Spleen (tissue), 11 donors: ENCODE data around the gene SHMT2. TPM values are rescaled to one million over a fixed set of nuclear protein-coding genes. Genes with fewer than 3 reads are reported as not detected.

Source experiments
- DNase-seq: peaks from one replicate; pipeline ENCODE4 v3.0.0-alpha.2; 2020
- H3K27ac ChIP-seq, 8 donors: fragments of 200-600 bp; sonication (generic) in 7 of 8; 1 replicate in 4 of 8; 2 replicates in 4 of 8; pipeline versions ENCODE4 v1.5.0 to v1.8.0; 2016 to 2021; ENCODE audit warnings: inconsistent platforms in 4 of 8, mild to moderate bottlenecking in 4 of 8, moderate library complexity in 1 of 8
- H3K27me3 ChIP-seq, 7 donors: fragments of 200-600 bp; sonication (generic) in 6 of 7; replicated peaks in 1 of 7; 1 replicate in 4 of 7; 2 replicates in 3 of 7; pipeline versions ENCODE4 v1.5.0 to v1.8.0; 2016 to 2021; ENCODE audit warnings: inconsistent platforms in 3 of 7, mild to moderate bottlenecking in 1 of 7
- H3K36me3 ChIP-seq, 6 donors: fragments of 200-600 bp; sonication (generic) in 5 of 6; 1 replicate in 4 of 6; 2 replicates in 2 of 6; pipeline versions ENCODE4 v1.5.0 to v1.8.0; 2016 to 2021; ENCODE audit warnings: inconsistent platforms in 2 of 6
- H3K4me1 ChIP-seq, 6 donors: fragments of 200-600 bp; sonication (generic) in 5 of 6; 1 replicate in 3 of 6; 2 replicates in 3 of 6; pipeline versions ENCODE4 v1.5.0 to v1.8.0; 2016 to 2021; ENCODE audit warnings: inconsistent platforms in 3 of 6
- H3K4me3 ChIP-seq, 8 donors: fragments of 200-600 bp; sonication (generic) in 7 of 8; 1 replicate in 4 of 8; 2 replicates in 4 of 8; pipeline versions ENCODE4 v1.5.0 to v1.8.0; 2016 to 2021; ENCODE audit warnings: inconsistent platforms in 4 of 8, mild to moderate bottlenecking in 4 of 8, moderate library complexity in 2 of 8
- H3K9me3 ChIP-seq, 8 donors: fragments of 200-600 bp; sonication (generic) in 7 of 8; 1 replicate in 4 of 8; 2 replicates in 4 of 8; pipeline versions ENCODE4 v1.5.0 to v1.8.0; 2016 to 2021; ENCODE audit warnings: inconsistent platforms in 4 of 8
- POLR2A ChIP-seq, 3 donors: fragments of 450-650 bp; IDR thresholded peaks; one replicate each; pipeline ENCODE4 v1.5.1; 2017; ENCODE audit warnings: antibody characterized with exemption in 3 of 3, mild to moderate bottlenecking in 1 of 3
- POLR2AphosphoS5 ChIP-seq, 3 donors: sonication (generic); formaldehyde crosslinking; IDR thresholded peaks; one replicate each; pipeline ENCODE4 v1.5.1; 2017; ENCODE audit warnings: antibody characterized with exemption in 3 of 3
- WGBS, 5 donors: extraction: QIAGEN DNeasy Blood & Tissue Kit in 3 of 5; methylation state at CpG; one replicate each; pipeline versions ENCODE4 v1.1.5 to v1.1.7; 2013 to 2018; 5-methylcytosine and 5-hydroxymethylcytosine counted together
- intact Hi-C: fragments of 100-400 bp; cut with DNase I; formaldehyde crosslinking; loops from one replicate; pipeline ENCODE4 v1.15.0; 2023; ENCODE audit warnings: low total_unique reads
- polyA plus RNA-seq, 3 donors: library from polyadenylated mRNA; stranded (reverse); fragments of 200-250 nt; gene quantifications; one replicate each; pipeline ENCODE4 v1.2.1, GENCODE V29; 2013
- total RNA-seq, 7 donors: library from RNA; depleted of rRNA in 3 of 7; stranded (reverse); fragments of >200 nt in 3 of 7; fragmentation: NEBNext Ultra II Directional in 4 of 7; extraction: Animal tissue kit (Norgen Biotek cat#: 25700) in 4 of 7; gene quantifications; one replicate each; pipeline versions ENCODE4 v1.1.0 to v1.2.1, GENCODE V29; 2016 to 2021
- TF ChIP-seq, protein P1 (sequence below), 11 experiments: fragments of 200-600 bp in 7 of 11; fragments of 450-650 bp in 4 of 11; sonication (generic) in 4 of 11; IDR thresholded peaks in 8 of 11; conservative IDR thresholded peaks in 3 of 11; 1 replicate in 7 of 11; 2 replicates in 4 of 11; pipeline versions ENCODE4 v1.4.0 to v1.8.0; 2016 to 2021; ENCODE audit warnings: antibody characterized with exemption in 11 of 11, inconsistent platforms in 4 of 11, mild to moderate bottlenecking in 1 of 11
- donor health status: healthy with polysubstance abuse.
- donor health status: DM: no; HTN: no; CAD: no; lungs with moderate emphysema.
- donor health status: DM: no; HTN: no; CAD: no.
- donor health status: Bipolar disorder and iron deficiency.
- donor health status: healthy.
- donor health status: DM: no; HTN: no; CAD: no.
- donor health status: DM: yes; HTN: yes; CAD: no.

SHMT2 gene
- total and polyA plus RNA-seq, 10 donors: 47.3 to 86.6 (median 62.9) TPM

DNA sequence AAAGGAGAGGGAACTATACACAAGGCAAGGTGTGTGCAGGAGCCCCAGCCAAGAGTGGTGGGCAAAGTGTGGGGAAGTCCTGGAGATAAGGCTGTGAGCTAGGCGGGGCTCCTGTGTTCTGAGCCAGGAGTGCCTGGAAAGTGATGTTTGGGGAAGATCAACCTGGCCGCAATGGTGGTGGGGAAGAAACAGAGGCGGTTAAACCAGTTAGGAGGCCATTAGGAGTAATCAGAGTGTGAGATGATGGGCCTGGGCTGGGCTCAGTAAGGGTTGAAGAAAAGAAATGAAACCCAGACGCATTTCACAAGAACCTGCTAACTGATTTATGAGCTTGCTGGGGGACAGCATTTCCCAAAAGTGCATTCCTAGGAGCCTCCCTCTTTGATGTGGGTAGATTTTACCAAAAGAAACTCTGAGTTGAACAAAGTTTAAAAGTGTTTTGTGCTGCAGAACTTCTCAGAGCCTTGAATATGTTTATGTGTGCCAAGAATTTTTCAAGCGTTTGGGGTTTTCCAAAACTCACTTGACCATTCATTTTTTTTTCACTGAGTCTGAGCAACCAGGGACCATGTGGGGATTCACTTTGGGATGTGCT is 47.9 kb upstream of the SHMT2 start:
- Histone ChIP-seq H3K9me3 (no peaks in the 10 kb centered on the region), H3K27me3 (no peaks in the 10 kb centered on the region), H3K27ac (no peak overlapping the region), H3K4me1 (peaks cover 0 to 6% (median 0%) of the 10 kb centered on the region in 6 donors), H3K4me3 (no peak overlapping the region), H3K36me3 (peaks cover 0 to 85% (median 15%) of the 10 kb centered on the region in 6 donors)
- TF ChIP-seq POLR2A (IDR thresholded peaks at IDR 0.05) (no peak), POLR2AphosphoS5 (IDR thresholded peaks at IDR 0.05) (no peak)
- TF ChIP-seq, protein P1, sequence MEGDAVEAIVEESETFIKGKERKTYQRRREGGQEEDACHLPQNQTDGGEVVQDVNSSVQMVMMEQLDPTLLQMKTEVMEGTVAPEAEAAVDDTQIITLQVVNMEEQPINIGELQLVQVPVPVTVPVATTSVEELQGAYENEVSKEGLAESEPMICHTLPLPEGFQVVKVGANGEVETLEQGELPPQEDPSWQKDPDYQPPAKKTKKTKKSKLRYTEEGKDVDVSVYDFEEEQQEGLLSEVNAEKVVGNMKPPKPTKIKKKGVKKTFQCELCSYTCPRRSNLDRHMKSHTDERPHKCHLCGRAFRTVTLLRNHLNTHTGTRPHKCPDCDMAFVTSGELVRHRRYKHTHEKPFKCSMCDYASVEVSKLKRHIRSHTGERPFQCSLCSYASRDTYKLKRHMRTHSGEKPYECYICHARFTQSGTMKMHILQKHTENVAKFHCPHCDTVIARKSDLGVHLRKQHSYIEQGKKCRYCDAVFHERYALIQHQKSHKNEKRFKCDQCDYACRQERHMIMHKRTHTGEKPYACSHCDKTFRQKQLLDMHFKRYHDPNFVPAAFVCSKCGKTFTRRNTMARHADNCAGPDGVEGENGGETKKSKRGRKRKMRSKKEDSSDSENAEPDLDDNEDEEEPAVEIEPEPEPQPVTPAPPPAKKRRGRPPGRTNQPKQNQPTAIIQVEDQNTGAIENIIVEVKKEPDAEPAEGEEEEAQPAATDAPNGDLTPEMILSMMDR (IDR thresholded peaks at IDR 0.05 in 8 of 11, conservative IDR thresholded peaks at IDR 0.05 in 3 of 11): no peak
- intact Hi-C loops: loop anchor here (5.0 kb wide), 1 partner anchor 59 kb away; no protein-coding TSS in a partner anchor
- 77 to 88% (median 82%) methylated on average over 5 of the region's 5 CpGs for WGBS, 5 donors
- no peak for DNase-seq

- TF ChIP-seq POLR2AphosphoS5 (IDR thresholded peaks at IDR 0.05) (peak; percentile 34 to 53 (median 40)), POLR2A (IDR thresholded peaks at IDR 0.05) (no peak)
- TF ChIP-seq, protein P1 (IDR thresholded peaks at IDR 0.05 in 8 of 11, conservative IDR thresholded peaks at IDR 0.05 in 3 of 11): peak; percentile 86 to 97 (median 94)
- H3K4me1 ChIP-seq: peaks cover 0 to 6% (median 0%) of the 10 kb centered on the region in 6 donors
- DNase-seq: peak; percentile 91
- H3K27ac ChIP-seq: no peak overlapping the region
- H3K27me3 ChIP-seq: no peaks in the 10 kb centered on the region
- H3K4me3 ChIP-seq: no peak overlapping the region
- 46 to 66% (median 52%) methylated on average over 13 of the region's 13 CpGs for WGBS, 5 donors
- intact Hi-C loops: loop anchor here (5.0 kb wide), 1 partner anchor 61 kb away; no protein-coding TSS in a partner anchor
- no peaks in the 10 kb centered on the region for H3K9me3 ChIP-seq
- H3K36me3 ChIP-seq: peaks cover 0 to 85% (median 14%) of the 10 kb centered on the region in 6 donors
Observed at GRCh38 chr12:57182918-57183575, 46.5 kb upstream of the SHMT2 start.

DNA sequence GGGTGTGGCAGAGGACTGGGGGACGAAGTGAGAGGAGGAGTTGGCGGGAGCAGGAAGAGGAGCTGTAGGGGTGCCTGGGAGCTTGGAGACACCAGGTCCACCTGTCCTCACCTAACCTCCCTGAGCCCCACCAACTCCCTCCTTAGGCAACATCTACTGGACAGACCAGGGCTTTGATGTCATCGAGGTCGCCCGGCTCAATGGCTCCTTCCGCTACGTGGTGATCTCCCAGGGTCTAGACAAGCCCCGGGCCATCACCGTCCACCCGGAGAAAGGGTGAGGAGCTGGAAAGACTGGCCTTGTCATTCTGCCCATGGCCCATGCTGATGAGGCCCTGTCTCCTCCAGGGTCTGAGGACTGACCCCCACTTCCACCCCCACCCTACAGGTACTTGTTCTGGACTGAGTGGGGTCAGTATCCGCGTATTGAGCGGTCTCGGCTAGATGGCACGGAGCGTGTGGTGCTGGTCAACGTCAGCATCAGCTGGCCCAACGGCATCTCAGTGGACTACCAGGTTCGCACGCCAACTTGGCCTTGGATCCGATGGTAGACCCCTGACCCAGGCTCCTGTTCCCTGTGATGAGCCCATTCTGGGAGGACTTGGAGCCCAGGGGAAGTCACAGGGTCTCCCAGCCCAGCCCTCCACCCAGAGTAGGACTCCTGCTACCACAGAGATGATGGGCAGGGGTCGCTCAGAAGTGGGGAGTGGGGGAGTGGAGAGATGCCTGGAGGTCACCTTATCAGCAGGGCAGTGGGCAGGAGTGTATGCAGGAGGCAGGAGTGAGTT is 45.4 kb upstream of the SHMT2 start:
- WGBS, 5 donors: 91 to 93% (median 92%) methylated on average over 8 to 22 of the region's 22 CpGs
- Histone ChIP-seq H3K36me3 (peaks cover 0 to 85% (median 16%) of the 10 kb centered on the region in 6 donors), H3K27me3 (no peaks in the 10 kb centered on the region), H3K9me3 (no peaks in the 10 kb centered on the region), H3K27ac (no peak overlapping the region), H3K4me3 (no peak overlapping the region), H3K4me1 (peaks cover 0 to 6% (median 0%) of the 10 kb centered on the region in 6 donors)
- intact Hi-C loops: loop anchor here (5.0 kb wide), 1 partner anchor 62 kb away; no protein-coding TSS in a partner anchor
- no peak for DNase-seq
- no peak for TF ChIP-seq POLR2AphosphoS5 (IDR thresholded peaks at IDR 0.05)

DNA sequence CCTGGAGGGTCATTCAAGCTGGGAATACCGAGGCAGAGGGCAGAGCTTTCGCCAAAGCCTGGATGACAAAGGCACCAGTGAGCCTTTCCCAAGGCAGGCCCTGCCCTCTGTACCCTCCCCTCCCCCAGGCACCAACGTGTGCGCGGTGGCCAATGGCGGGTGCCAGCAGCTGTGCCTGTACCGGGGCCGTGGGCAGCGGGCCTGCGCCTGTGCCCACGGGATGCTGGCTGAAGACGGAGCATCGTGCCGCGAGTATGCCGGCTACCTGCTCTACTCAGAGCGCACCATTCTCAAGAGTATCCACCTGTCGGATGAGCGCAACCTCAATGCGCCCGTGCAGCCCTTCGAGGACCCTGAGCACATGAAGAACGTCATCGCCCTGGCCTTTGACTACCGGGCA is 44.1 kb upstream of the SHMT2 start:
- TF ChIP-seq POLR2AphosphoS5 (IDR thresholded peaks at IDR 0.05) (peak in 1 of 3 donors; percentile 33), POLR2A (IDR thresholded peaks at IDR 0.05) (no peak)
- TF ChIP-seq, protein P1 (IDR thresholded peaks at IDR 0.05 in 8 of 11, conservative IDR thresholded peaks at IDR 0.05 in 3 of 11): no peak
- DNase-seq: no peak
- 90 to 97% (median 91%) methylated on average over 7 to 25 of the region's 25 CpGs for WGBS, 5 donors
- peaks cover 0 to 85% (median 16%) of the 10 kb centered on the region in 6 donors for H3K36me3 ChIP-seq
- no peaks in the 10 kb centered on the region for H3K27me3 ChIP-seq
- H3K4me3 ChIP-seq: no peak overlapping the region
- intact Hi-C loops: no loop called here
- H3K27ac ChIP-seq: no peak overlapping the region
- H3K4me1 ChIP-seq: peaks cover 0 to 6% (median 0%) of the 10 kb centered on the region in 6 donors
- H3K9me3 ChIP-seq: no peaks in the 10 kb centered on the region
